ENCODE measurements around the gene KCNQ1. TPM values are rescaled to one million over a fixed set of nuclear protein-coding genes. Genes with fewer than 3 reads are reported as not detected.

Gene KCNQ1
- total RNA-seq, 1 experiment from 2014 or later = 10.7 TPM

- Histone ChIP-seq H3K36me3 (ENCODE audit: control insufficient read depth in 1 of 2, insufficient read depth in 2 of 2, low read length in 2 of 2) (no peaks in the 10 kb centered on the region), H3K9ac (ENCODE audit: low read length) (no peak overlapping the region), H3K9me2 (ENCODE audit: insufficient read depth) (no peaks in the 10 kb centered on the region), H3K4me1 (ENCODE audit: control insufficient read depth in 1 of 2, insufficient read depth in 2 of 2, low read length in 2 of 2) (no peaks in the 10 kb centered on the region), H3K9me3 (ENCODE audit: control insufficient read depth in 1 of 2, insufficient read depth in 1 of 2, low read depth in 1 of 2, low read length in 2 of 2) (no peaks in the 10 kb centered on the region), H3K79me2 (ENCODE audit: insufficient read depth, low read length) (no peaks in the 10 kb centered on the region), H3K4me3 (replicated peaks in 1 of 2; ENCODE audit: low read depth in 1 of 2, low read length in 2 of 2) (no peak overlapping the region), H4K20me1 (ENCODE audit: insufficient read depth) (no peaks in the 10 kb centered on the region), H3K4me2 (ENCODE audit: low read length) (no peak overlapping the region), H2AFZ (ENCODE audit: low read depth, low read length, poor library complexity, severe bottlenecking) (no peak overlapping the region), H3K27ac (ENCODE audit: low read depth, low read length) (no peak overlapping the region), H3K27me3 (ENCODE audit: insufficient read depth, low read length) (no peaks in the 10 kb centered on the region)
- ChIA-PET CTCF (no interaction called here), POLR2A (no interaction called here), RAD21 (ENCODE audit: low non-redundant PET in 1 of 2, low total read pairs in 2 of 2, uncharacterized antibody in 2 of 2, unreplicated experiment in 2 of 2) (no interaction called here)
- DNase-seq (ENCODE audit: low read depth, low spot score) (no peak), ATAC-seq (no peak)
- TF ChIP-seq RAD21 (IDR thresholded peaks at IDR 0.05; ENCODE audit: low read depth) (no peak), YY1 (IDR thresholded peaks at IDR 0.05; ENCODE audit: extremely low read depth, insufficient replicate concordance, low read depth, low read length) (no peak)
- no TSS peak for BruUV-seq (replicated peaks)
- intact Hi-C loops (cut with micrococcal nuclease) = no loop called here
These were observed 75.9 kb downstream of the KCNQ1 start for GRCh38 chr11:2520736-2521035.

DNA sequence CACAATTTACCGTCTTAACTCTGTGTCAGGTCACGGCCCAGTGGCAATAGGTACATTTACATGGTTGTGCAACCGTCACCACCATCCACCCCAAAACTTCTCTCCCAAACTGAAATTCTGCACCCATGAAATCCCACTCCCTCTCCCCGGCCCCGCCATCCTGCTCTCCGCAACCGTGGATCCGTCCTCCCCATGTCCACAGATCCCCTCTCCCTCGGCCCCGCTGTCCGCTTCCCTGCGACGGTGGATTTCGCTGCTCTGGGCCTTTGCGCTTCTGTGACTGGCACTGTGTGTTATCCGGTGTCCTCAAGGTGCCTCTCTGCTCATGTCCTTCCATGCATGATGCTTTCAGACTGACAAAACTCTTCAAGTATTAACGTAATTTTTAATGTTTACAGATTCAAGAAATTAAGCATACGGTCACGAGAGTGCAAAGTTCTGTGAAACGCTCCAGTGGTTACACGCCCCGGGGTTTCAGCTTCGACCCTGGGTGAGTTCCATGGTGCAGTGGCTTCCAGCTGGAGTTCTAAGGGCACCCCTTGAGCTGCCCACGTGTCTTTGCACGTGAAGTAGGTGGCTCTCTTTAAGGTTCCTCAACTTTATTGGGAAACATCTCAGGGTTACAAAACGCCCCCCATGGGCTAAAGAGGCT lies 76.4 kb downstream of the KCNQ1 start:
- Histone ChIP-seq H2AFZ (ENCODE audit: low read depth, low read length, poor library complexity, severe bottlenecking) (no peak overlapping the region), H3K9me2 (ENCODE audit: insufficient read depth) (no peaks in the 10 kb centered on the region), H3K9ac (ENCODE audit: low read length) (no peak overlapping the region), H3K27ac (ENCODE audit: low read depth, low read length) (no peak overlapping the region), H4K20me1 (ENCODE audit: insufficient read depth) (no peaks in the 10 kb centered on the region), H3K36me3 (ENCODE audit: control insufficient read depth in 1 of 2, insufficient read depth in 2 of 2, low read length in 2 of 2) (no peaks in the 10 kb centered on the region), H3K9me3 (ENCODE audit: control insufficient read depth in 1 of 2, insufficient read depth in 1 of 2, low read depth in 1 of 2, low read length in 2 of 2) (no peaks in the 10 kb centered on the region), H3K4me1 (ENCODE audit: control insufficient read depth in 1 of 2, insufficient read depth in 2 of 2, low read length in 2 of 2) (no peaks in the 10 kb centered on the region), H3K4me3 (replicated peaks in 1 of 2; ENCODE audit: low read depth in 1 of 2, low read length in 2 of 2) (no peak overlapping the region), H3K4me2 (ENCODE audit: low read length) (no peak overlapping the region), H3K27me3 (ENCODE audit: insufficient read depth, low read length) (no peaks in the 10 kb centered on the region), H3K79me2 (ENCODE audit: insufficient read depth, low read length) (no peaks in the 10 kb centered on the region)
- CTCF ChIA-PET = no interaction called here
- intact Hi-C loops (cut with micrococcal nuclease) = no loop called here
- RAD21 ChIA-PET (ENCODE audit: low non-redundant PET in 1 of 2, low total read pairs in 2 of 2, uncharacterized antibody in 2 of 2, unreplicated experiment in 2 of 2) = no interaction called here
- ATAC-seq (no peak), DNase-seq (ENCODE audit: low read depth, low spot score) (no peak)
- POLR2A ChIA-PET = no interaction called here
- no peak for TF ChIP-seq ELF1 (IDR thresholded peaks at IDR 0.05; ENCODE audit: borderline replicate concordance, low read depth)
- TF ChIP-seq SRF (IDR thresholded peaks at IDR 0.05; ENCODE audit: low read depth) = no peak
- TF ChIP-seq CTCF (IDR thresholded peaks at IDR 0.05 in 2 of 3, conservative IDR thresholded peaks at IDR 0.05 in 1 of 3; ENCODE audit: borderline replicate concordance in 1 of 3, insufficient read depth in 1 of 3, low read depth in 2 of 3, low read length in 2 of 3) = no peak
- no peak for TF ChIP-seq YY1 (IDR thresholded peaks at IDR 0.05; ENCODE audit: extremely low read depth, insufficient replicate concordance, low read depth, low read length)
- TF ChIP-seq EZH2phosphoT487 (IDR thresholded peaks at IDR 0.05; ENCODE audit: borderline replicate concordance) = no peak
- TF ChIP-seq CEBPB (IDR thresholded peaks at IDR 0.05; ENCODE audit: low read depth) = no peak
- no TSS peak for BruUV-seq (replicated peaks)
